IPS-20b (cell line): ENCODE results near the gene LELP1.
"Not testable (repeated sequence)": the region's sequence is repeated elsewhere in the genome, so short reads cannot be mapped to it uniquely, and the experiment has no call there.

Experiments
- H3K27ac ChIP-seq: one replicate; pipeline ENCODE4 v1.5.1; 2013; ENCODE audit warnings: low read length
- H3K27me3 ChIP-seq: 2 replicates; pipeline ENCODE4 v1.6.1; 2013; ENCODE audit warnings: mild to moderate bottlenecking, low read length, inconsistent platforms; ENCODE audit not compliant: insufficient read depth
- H3K36me3 ChIP-seq: 2 replicates; pipeline ENCODE4 v1.6.1; 2013; ENCODE audit warnings: low read depth, mild to moderate bottlenecking, inconsistent platforms, low read length, moderate library complexity; ENCODE audit not compliant: insufficient read depth
- H3K4me1 ChIP-seq: 2 replicates; pipeline ENCODE4 v1.6.1; 2013; ENCODE audit warnings: mild to moderate bottlenecking, control low read depth, inconsistent platforms, low read length, moderate library complexity; ENCODE audit not compliant: insufficient read depth
- H3K4me3 ChIP-seq: 2 replicates; pipeline ENCODE4 v1.5.1; 2013; ENCODE audit warnings: mild to moderate bottlenecking, low read length, inconsistent platforms
- H3K9ac ChIP-seq: 2 replicates; pipeline ENCODE4 v1.6.1; 2013; ENCODE audit warnings: low read depth, mild to moderate bottlenecking, inconsistent platforms, low read length, moderate library complexity
- H3K9me3 ChIP-seq: 2 replicates; pipeline ENCODE4 v1.6.1; 2013; ENCODE audit warnings: mild to moderate bottlenecking, low read depth, low read length, inconsistent platforms; ENCODE audit not compliant: insufficient read depth

Gene LELP1

GRCh38 chr1:153206631-153207030 is 3.4 kb downstream of the LELP1 start:
- peaks cover 2% of the 10 kb centered on the region; the same call in 1 of the 2 replicates for H3K4me1 ChIP-seq
- no peak overlapping the region for H3K9ac ChIP-seq
- H3K4me3 ChIP-seq, result no peak overlapping the region
- no peak overlapping the region for H3K27ac ChIP-seq
- H3K27me3 ChIP-seq, result peaks cover 7% of the 10 kb centered on the region; the same call in 1 of the 2 replicates
- no peaks in the 10 kb centered on the region for H3K36me3 ChIP-seq
- no peaks in the 10 kb centered on the region for H3K9me3 ChIP-seq

- no peak overlapping the region for H3K4me3 ChIP-seq
- no peaks in the 10 kb centered on the region for H3K4me1 ChIP-seq
- H3K27me3 ChIP-seq, result peaks cover 7% of the 10 kb centered on the region; the same call in 1 of the 2 replicates
- H3K27ac ChIP-seq, result no peak overlapping the region
- H3K36me3 ChIP-seq, result no peaks in the 10 kb centered on the region
- H3K9ac ChIP-seq, result no peak overlapping the region
- no peaks in the 10 kb centered on the region for H3K9me3 ChIP-seq
Observed at GRCh38 chr1:153210206-153210605, 7.0 kb downstream of the LELP1 start.

- Histone ChIP-seq H3K27me3 (peaks cover 7% of the 10 kb centered on the region; the same call in 1 of the 2 replicates), H3K9me3 (no peaks in the 10 kb centered on the region), H3K27ac (no peak overlapping the region), H3K36me3 (no peaks in the 10 kb centered on the region), H3K4me1 (no peaks in the 10 kb centered on the region), H3K4me3 (no peak overlapping the region), H3K9ac (no peak overlapping the region)
Observed at GRCh38 chr1:153212201-153212600, 9.0 kb downstream of the LELP1 start.

DNA sequence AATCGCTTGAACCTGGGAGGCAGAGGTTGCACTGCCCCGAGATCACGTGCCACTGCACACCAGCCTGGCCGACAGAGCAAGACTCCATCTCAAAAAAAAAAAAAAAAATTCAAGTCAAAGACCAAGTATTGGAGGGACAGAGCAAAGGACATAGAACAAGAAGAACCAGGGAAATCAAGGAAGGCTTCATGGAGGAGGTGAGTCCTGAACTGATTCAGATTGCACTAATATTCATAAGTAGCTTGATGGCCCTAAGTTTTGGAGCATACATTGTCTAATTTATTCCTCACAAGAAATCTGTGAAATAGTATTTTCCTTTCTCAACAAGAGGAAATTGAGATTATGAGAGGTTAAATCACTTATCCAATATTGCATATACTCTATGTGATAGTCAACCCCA is 10.3 kb downstream of the LELP1 start:
- Histone ChIP-seq H3K27me3 (peaks cover 7% of the 10 kb centered on the region; the same call in 1 of the 2 replicates), H3K27ac (no peak overlapping the region), H3K4me3 (no peak overlapping the region), H3K9me3 (no peaks in the 10 kb centered on the region), H3K4me1 (no peaks in the 10 kb centered on the region), H3K36me3 (no peaks in the 10 kb centered on the region), H3K9ac (no peak overlapping the region)

DNA sequence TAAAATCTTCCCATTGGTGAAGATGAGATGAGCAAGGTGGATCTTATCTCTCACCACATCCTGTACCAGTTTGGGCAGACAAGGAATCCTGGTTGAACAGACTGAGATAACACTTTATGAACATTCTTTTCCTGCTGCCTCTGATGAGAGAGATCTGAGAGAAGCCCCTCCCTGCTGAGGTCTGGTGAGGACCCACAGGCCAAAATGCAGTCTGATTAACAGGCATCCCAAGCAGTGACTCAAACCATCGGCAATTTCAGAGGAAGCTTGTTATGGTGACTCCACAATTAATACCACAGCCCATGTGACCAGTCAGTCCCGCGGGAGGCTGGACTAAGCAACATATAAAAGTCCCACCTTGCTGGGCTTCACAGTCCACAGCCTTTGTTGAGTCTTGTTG is 14.0 kb downstream of the LELP1 start, which contains the start of gene PRR9:
PRR9 (plus strand) TSS at position 373 of the 400 bp plus-strand sequence. CDS start 561 bp downstream, outside the sequence.
- H3K27ac ChIP-seq, result no peak within 1 kb of the TSS
- no peaks in the 10 kb centered on the region for H3K9me3 ChIP-seq
- no peaks in the 10 kb centered on the region for H3K27me3 ChIP-seq
- no peak within 1 kb of the TSS for H3K4me3 ChIP-seq
- H3K9ac ChIP-seq, result no peak within 1 kb of the TSS
- no peaks in the 10 kb centered on the region for H3K4me1 ChIP-seq
- H3K36me3 ChIP-seq, result no peaks in the 10 kb centered on the region

DNA sequence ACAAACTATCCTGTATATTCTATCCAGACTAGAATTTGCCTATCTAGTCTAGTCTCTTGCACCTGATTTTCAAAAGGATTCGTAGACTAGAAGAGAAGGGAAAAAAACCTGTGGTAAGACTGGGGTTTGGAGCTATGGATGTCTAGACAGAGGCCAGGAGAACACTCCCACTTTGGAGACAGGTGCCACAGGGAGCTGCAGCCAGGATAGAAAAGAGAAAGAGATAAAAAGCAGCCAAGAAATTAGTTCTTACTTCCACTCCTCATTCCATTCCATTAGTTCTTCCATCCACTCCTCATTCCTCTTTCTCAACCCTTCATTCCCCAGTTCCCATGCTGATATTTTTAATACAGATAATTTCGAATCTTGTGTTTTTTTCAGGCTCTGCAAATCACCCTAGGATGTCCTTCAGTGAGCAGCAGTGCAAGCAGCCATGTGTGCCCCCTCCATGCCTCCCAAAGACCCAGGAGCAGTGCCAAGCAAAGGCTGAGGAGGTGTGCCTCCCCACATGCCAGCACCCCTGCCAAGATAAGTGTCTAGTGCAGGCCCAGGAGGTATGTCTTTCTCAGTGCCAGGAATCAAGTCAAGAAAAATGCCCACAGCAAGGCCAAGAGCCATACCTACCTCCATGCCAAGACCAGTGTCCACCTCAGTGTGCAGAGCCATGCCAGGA is 14.7 kb downstream of the LELP1 start:
- Histone ChIP-seq H3K27ac (no peak overlapping the region), H3K9me3 (no peaks in the 10 kb centered on the region), H3K4me3 (no peak overlapping the region), H3K36me3 (no peaks in the 10 kb centered on the region), H3K4me1 (no peaks in the 10 kb centered on the region), H3K9ac (no peak overlapping the region), H3K27me3 (no peaks in the 10 kb centered on the region)

GRCh38 chr1:153220606-153221303 is 17.5 kb downstream of the LELP1 start:
- no peak overlapping the region for H3K4me3 ChIP-seq
- no peaks in the 10 kb centered on the region for H3K9me3 ChIP-seq
- H3K9ac ChIP-seq, result no peak overlapping the region
- no peaks in the 10 kb centered on the region for H3K36me3 ChIP-seq
- H3K27me3 ChIP-seq, result no peaks in the 10 kb centered on the region
- no peaks in the 10 kb centered on the region for H3K4me1 ChIP-seq
- no peak overlapping the region for H3K27ac ChIP-seq

- H3K36me3 ChIP-seq, H3K27me3 ChIP-seq, H3K9me3 ChIP-seq, H3K4me3 ChIP-seq, H3K9ac ChIP-seq, H3K4me1 ChIP-seq, H3K27ac ChIP-seq: not testable (repeated sequence)
Observed at GRCh38 chr1:153223040-153223891, 20.0 kb downstream of the LELP1 start.

DNA sequence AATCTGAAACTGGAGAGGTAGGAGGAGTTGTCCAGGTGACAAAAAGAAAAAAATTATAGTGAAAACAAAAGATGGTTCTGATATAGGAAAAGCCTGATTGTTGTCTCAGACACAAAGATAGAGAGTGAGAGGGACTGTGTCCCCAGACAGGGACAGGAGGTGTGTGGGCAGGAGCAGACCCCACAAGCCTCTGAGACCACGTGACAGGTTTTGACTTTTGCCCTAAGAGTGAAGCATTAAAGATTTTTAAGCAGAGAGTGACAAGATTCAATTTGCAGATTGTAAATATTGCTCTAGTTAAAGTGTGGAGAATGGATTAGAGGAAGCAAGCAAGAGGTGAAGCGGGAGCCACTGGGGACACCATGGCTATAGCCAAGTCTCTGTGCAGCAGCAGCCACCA is 24.6 kb downstream of the LELP1 start:
- H3K27ac ChIP-seq, result no peak overlapping the region

DNA sequence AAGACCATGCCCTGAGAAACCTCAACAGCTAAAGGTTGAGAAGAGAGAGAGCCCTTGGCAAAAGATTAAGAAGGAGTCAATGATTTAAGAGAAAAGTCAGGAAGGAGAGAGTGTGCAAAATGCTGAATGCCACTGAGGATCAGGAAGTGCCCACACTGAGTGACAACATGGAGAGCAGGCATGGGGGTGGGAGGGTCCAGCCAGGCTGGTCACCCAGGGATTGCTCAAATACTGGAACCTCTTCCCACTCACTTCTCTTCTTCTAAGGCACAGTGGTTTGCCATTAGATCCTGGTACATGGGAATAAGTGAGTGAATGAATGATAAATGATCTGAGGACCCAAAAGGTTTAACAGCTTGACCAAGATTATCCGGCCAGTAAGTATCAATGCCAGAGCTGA is 25.3 kb downstream of the LELP1 start:
- Histone ChIP-seq H3K4me3 (no peak overlapping the region), H3K9ac (no peak overlapping the region), H3K4me1 (no peaks in the 10 kb centered on the region), H3K36me3 (no peaks in the 10 kb centered on the region), H3K27ac (no peak overlapping the region), H3K9me3 (no peaks in the 10 kb centered on the region), H3K27me3 (no peaks in the 10 kb centered on the region; the same call in 1 of the 2 replicates)

More for the DNA sequence above, 24.6 kb downstream of the LELP1 start:
- H3K4me3 ChIP-seq, result no peak overlapping the region
- no peaks in the 10 kb centered on the region for H3K4me1 ChIP-seq
- no peak overlapping the region for H3K9ac ChIP-seq
- H3K27me3 ChIP-seq, result no peaks in the 10 kb centered on the region; the same call in 1 of the 2 replicates
- H3K9me3 ChIP-seq, result no peaks in the 10 kb centered on the region
- H3K36me3 ChIP-seq, result no peaks in the 10 kb centered on the region

- not testable (repeated sequence) for H3K36me3 ChIP-seq, H3K9ac ChIP-seq, H3K4me3 ChIP-seq, H3K27me3 ChIP-seq, H3K9me3 ChIP-seq, H3K27ac ChIP-seq, H3K4me1 ChIP-seq
Observed at GRCh38 chr1:153229076-153229829, 26.0 kb downstream of the LELP1 start.
